Measurements from ENCODE around the gene C1orf159.

The C1orf159 gene

GRCh38 chr1:1042835-1043234, 73.1 kb downstream of the C1orf159 start:
- Histone ChIP-seq H3K9ac (no peak overlapping the region), H3K4me1 (peaks cover 3% of the 10 kb centered on the region), H3K27ac (no peak overlapping the region), H3K79me2 (no peaks in the 10 kb centered on the region), H2AFZ (no peak overlapping the region), H3K4me3 (ENCODE audit: low read depth, low read length) (no peak overlapping the region), H3K4me2 (ENCODE audit: low read length) (no peak overlapping the region), H3K36me3 (ENCODE audit: control insufficient read depth, insufficient read depth, low read length) (no peaks in the 10 kb centered on the region), H3K9me3 (ENCODE audit: control insufficient read depth, low read length) (no peaks in the 10 kb centered on the region), H3K27me3 (ENCODE audit: control insufficient read depth, insufficient read depth, low read length) (no peaks in the 10 kb centered on the region)
- no peak for TF ChIP-seq CTCF (IDR thresholded peaks at IDR 0.05)

- Histone ChIP-seq H2AFZ (no peak overlapping the region), H3K4me3 (ENCODE audit: low read depth, low read length) (no peak overlapping the region), H3K4me1 (peaks cover 3% of the 10 kb centered on the region), H3K4me2 (ENCODE audit: low read length) (no peak overlapping the region), H3K79me2 (no peaks in the 10 kb centered on the region), H3K36me3 (ENCODE audit: control insufficient read depth, insufficient read depth, low read length) (no peaks in the 10 kb centered on the region), H3K27ac (no peak overlapping the region), H3K9ac (no peak overlapping the region), H3K27me3 (ENCODE audit: control insufficient read depth, insufficient read depth, low read length) (no peaks in the 10 kb centered on the region), H3K9me3 (ENCODE audit: control insufficient read depth, low read length) (no peaks in the 10 kb centered on the region)
- TF ChIP-seq CTCF (IDR thresholded peaks at IDR 0.05) = no peak
Measured at GRCh38 chr1:1041873-1042272, 74.0 kb downstream of the C1orf159 start.

- no peak overlapping the region for H3K4me3 ChIP-seq (ENCODE audit: low read depth, low read length)
Measured at GRCh38 chr1:1041092-1041523, 74.8 kb downstream of the C1orf159 start.

GRCh38 chr1:1040004-1040991, 75.6 kb downstream of the C1orf159 start:
- H3K36me3 ChIP-seq (ENCODE audit: control insufficient read depth, insufficient read depth, low read length) = no peaks in the 10 kb centered on the region
- H3K9ac ChIP-seq = no peak overlapping the region
- TF ChIP-seq CTCF (IDR thresholded peaks at IDR 0.05) = no peak
- peaks cover 3% of the 10 kb centered on the region for H3K4me1 ChIP-seq
- no peaks in the 10 kb centered on the region for H3K9me3 ChIP-seq (ENCODE audit: control insufficient read depth, low read length)
- H3K27me3 ChIP-seq (ENCODE audit: control insufficient read depth, insufficient read depth, low read length) = no peaks in the 10 kb centered on the region
- H2AFZ ChIP-seq = no peak overlapping the region
- H3K4me2 ChIP-seq (ENCODE audit: low read length) = peak overlapping the region; percentile 61
- no peak overlapping the region for H3K27ac ChIP-seq
- no peak overlapping the region for H3K4me3 ChIP-seq (ENCODE audit: low read depth, low read length)
- no peaks in the 10 kb centered on the region for H3K79me2 ChIP-seq

More at GRCh38 chr1:1041092-1041523, 74.8 kb downstream of the C1orf159 start:
- H3K36me3 ChIP-seq (ENCODE audit: control insufficient read depth, insufficient read depth, low read length) = no peaks in the 10 kb centered on the region
- no peak overlapping the region for H3K27ac ChIP-seq
- H3K79me2 ChIP-seq = no peaks in the 10 kb centered on the region
- H3K4me1 ChIP-seq = peaks cover 3% of the 10 kb centered on the region
- no peaks in the 10 kb centered on the region for H3K27me3 ChIP-seq (ENCODE audit: control insufficient read depth, insufficient read depth, low read length)
- no peak overlapping the region for H2AFZ ChIP-seq
- no peak for TF ChIP-seq CTCF (IDR thresholded peaks at IDR 0.05)
- no peak overlapping the region for H3K9ac ChIP-seq
- H3K4me2 ChIP-seq (ENCODE audit: low read length) = no peak overlapping the region
- no peaks in the 10 kb centered on the region for H3K9me3 ChIP-seq (ENCODE audit: control insufficient read depth, low read length)

Measured in parathyroid adenoma (tissue), 2 donors.